Esophagus squamous epithelium (tissue), 4 donors: ENCODE measurements around the gene ARSA.

Source experiments
- POLR2A ChIP-seq, 4 donors: fragments of 450-650 bp; IDR thresholded peaks; one replicate each; pipeline ENCODE4 v1.6.1; 2017; ENCODE audit warnings: antibody characterized with exemption in 4 of 4, mild to moderate bottlenecking in 4 of 4, moderate library complexity in 3 of 4
- TF ChIP-seq, protein P1 (sequence below), 6 experiments: fragments of 450-650 bp in 4 of 6; fragments of 200-600 bp in 2 of 6; sonication (generic) in 2 of 6; IDR thresholded peaks; one replicate each; pipeline ENCODE4 v1.5.1; 2016 to 2019; ENCODE audit warnings: antibody characterized with exemption in 6 of 6, mild to moderate bottlenecking in 4 of 6, moderate library complexity in 4 of 6

DNA sequence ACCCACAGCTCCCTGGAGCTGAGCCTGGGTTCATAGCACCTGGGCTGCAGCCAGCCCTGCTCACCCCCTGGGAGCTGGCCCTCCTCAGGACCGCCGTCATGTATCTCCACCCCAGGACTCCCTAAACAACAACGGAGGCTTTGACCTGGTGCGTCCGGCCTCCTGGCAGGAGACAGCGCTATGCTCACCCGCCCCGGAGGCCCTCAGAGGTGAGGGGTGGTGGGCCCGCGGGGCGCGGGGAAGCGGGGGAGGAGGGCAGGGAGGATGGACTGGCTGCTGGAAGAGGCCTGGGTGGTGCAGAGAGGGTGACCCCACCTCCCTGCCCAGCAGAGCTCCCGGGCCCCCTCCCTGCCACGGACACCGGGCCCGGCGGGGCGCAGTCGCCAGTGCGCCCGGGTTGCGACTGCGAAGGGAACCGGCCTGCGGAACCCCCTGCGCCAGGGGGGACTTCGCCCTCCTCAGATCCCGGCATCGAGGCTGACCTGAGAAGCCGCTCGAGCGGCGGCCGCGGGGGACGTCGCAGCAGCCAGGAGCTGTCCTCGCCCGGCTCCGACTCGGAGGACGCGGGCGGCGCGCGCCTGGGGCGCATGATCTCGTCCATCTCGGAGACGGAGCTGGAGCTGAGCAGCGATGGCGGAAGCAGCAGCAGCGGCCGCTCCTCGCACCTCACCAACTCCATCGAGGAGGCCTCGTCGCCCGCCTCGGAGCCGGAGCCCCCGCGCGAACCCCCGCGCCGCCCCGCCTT, 24.3 kb downstream of the ARSA start:
- TF ChIP-seq, protein P1, sequence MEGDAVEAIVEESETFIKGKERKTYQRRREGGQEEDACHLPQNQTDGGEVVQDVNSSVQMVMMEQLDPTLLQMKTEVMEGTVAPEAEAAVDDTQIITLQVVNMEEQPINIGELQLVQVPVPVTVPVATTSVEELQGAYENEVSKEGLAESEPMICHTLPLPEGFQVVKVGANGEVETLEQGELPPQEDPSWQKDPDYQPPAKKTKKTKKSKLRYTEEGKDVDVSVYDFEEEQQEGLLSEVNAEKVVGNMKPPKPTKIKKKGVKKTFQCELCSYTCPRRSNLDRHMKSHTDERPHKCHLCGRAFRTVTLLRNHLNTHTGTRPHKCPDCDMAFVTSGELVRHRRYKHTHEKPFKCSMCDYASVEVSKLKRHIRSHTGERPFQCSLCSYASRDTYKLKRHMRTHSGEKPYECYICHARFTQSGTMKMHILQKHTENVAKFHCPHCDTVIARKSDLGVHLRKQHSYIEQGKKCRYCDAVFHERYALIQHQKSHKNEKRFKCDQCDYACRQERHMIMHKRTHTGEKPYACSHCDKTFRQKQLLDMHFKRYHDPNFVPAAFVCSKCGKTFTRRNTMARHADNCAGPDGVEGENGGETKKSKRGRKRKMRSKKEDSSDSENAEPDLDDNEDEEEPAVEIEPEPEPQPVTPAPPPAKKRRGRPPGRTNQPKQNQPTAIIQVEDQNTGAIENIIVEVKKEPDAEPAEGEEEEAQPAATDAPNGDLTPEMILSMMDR (IDR thresholded peaks at IDR 0.05) = no peak
- no peak for TF ChIP-seq POLR2A (IDR thresholded peaks at IDR 0.05)
